GM19035 (cell line): ENCODE measurements around the gene SLC25A11.

Source experiments
- ATAC-seq: cut with Tn5 transposase; IDR thresholded peaks from one replicate; pipeline ENCODE4 v1.9.1; 2021; ENCODE audit not compliant: unreplicated experiment

Gene SLC25A11, protein sequence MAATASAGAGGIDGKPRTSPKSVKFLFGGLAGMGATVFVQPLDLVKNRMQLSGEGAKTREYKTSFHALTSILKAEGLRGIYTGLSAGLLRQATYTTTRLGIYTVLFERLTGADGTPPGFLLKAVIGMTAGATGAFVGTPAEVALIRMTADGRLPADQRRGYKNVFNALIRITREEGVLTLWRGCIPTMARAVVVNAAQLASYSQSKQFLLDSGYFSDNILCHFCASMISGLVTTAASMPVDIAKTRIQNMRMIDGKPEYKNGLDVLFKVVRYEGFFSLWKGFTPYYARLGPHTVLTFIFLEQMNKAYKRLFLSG

DNA sequence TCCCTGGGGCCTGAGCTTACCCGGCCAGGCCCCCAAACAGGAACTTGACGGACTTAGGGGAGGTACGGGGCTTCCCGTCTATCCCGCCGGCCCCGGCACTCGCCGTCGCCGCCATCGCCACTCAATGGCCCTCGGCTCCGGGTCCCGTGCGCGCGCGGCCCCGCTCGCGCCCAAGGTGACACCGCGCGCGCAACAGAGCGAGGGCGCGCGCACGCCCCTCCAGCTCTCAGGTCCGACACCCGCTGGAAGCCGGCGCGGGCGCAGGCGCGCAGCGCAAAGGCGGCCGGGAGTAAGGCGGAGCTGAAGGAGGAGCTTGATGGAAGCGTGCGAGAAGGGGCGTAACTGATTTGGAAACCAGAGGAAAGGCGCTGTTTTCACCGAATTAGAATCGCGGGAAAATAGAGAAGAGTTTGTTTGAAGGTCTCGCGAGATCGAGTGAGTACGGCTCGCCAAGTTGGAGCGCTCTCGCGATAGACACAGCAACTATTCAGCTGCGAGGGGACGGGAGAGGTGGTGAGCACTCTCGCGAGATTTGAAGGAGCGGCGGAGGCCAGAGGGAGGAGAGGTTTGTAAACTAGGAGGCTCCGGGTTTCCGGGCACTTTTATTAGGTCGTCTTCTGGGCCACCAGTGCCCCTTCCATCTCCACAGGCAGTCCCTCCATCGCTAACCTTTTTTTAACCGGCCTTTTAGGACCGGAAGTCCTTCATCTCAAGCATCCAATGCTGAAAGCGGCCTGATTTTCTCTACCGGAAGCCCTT, at the start of gene SLC25A11, which contains the start of gene RNF167:
TSS of gene SLC25A11 (minus strand) at position 251 of the 759 bp plus-strand sequence. CDS start at position 115, 136 bp downstream.
TSS of gene RNF167 (plus strand) at position 473 of the 759 bp plus-strand sequence. CDS start 642 bp downstream, outside the sequence.
- peak; percentile 81 for ATAC-seq

- peak; percentile 3 for ATAC-seq
Measured at GRCh38 chr17:4987767-4988567, 48.1 kb upstream of the SLC25A11 start.

DNA sequence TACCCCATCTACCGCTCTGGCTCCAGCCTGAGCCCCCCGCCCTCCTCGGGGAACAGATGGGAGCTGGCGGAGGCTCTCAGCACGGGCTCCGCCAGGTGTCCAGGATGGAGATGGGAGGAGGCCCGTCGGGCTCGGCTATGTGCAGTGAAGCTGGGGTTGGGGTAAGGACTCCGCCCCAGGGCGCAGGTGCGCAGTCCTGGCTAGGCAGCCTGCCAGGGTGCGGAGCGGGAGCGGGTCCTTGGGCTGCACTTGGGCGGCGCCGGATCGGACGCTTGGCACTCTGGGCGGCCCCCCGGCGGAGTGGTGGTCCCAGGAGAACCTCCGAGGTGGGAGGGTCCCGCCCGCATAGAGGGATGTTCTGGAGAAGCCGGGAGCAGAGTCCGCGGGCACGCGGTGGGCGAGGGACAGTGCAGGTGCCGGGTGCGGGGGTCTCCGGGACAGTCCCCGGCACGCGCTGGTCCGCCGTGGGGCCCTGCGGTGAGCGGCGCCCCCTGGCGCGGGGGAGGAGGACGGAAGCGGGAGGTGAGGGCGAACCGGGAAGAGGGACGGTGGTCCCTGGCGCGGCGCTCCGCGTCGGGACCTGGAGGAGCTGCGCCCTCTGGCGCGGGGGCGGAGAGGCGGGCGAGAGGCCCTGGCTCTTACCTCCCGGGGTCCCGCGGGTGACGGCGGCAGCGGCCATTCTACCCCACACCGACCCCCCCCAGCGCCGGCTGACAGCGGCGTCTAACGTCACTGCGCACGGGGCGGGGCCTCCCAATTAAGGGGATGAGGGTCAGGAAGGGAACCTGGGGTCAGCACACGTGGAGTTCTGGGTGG, 47.3 kb upstream of the SLC25A11 start, which contains the start of gene CAMTA2:
TSS of gene CAMTA2 (minus strand) at position 725 of the 816 bp plus-strand sequence. CDS start 1,453 bp downstream, outside the sequence.
- ATAC-seq, result peak; percentile 78

- no peak for ATAC-seq
Measured at GRCh38 chr17:4986403-4986802, 46.6 kb upstream of the SLC25A11 start.

DNA sequence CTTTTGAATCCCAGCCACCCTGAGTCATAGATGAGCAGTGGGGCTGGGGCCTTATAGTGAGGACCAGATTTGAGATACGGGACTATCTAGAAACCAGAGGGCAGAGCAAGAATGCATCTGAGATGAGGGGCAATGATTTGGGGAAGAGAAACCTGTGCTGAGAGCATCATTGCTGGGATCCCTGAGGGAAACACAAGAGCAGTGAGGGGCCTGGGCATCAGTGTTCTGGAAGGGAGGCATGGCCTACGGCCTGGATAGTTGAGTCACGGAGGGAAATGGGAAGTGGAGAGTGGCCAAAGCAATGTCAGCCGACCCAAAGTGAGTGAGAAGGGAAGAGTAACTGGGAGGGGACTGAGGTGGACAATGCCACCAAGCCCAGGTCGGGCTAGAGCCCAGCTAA, 42.5 kb upstream of the SLC25A11 start:
- no peak for ATAC-seq

- ATAC-seq, result no peak
Measured at GRCh38 chr17:4980644-4981216, 40.9 kb upstream of the SLC25A11 start.

DNA sequence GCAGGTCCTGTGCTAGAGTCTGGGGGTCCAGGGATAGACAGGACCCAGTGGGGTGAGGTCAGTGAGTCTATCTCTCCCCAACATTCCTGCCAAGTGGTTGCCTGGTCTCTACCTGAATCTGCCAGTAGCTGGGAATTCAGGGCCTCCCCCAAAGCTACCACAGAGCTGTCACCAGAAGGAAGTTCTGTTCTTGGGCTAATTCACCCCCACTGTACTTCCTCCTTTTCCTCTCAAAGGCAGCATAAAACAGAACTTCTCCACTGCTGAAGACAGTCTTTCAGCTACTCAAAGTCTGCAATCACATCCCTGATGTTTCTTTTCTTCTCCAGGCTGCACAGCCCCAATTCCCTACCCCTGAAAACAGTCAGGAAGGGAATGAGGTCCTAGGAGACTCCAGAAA, 38.9 kb upstream of the SLC25A11 start:
- ATAC-seq, result no peak

DNA sequence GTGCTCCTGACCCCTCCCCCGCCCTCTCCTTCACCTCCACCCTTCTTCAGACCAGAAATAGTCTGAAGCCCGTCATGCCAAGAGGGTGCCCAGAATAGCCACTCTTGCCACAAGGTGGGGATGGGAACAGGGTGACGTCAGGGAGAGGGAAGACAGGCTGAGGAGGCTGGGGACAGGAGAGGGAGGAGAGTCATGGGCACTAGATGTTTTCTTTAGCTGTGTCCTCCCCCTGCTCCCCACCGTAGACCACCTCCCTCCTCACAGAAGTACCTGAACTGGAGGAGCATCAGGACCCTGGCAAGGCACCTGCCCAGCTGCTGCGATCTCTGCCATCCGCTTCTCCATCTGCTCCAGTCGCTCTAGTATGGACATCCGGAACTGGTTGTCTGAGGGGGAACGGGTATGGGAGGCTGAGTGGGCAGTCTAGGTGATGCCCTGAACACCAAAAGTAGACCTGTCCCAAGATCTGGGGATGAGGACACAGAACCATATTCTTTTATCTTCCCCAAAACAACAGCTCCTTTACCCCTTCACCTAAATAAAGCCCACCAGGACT, 34.3 kb upstream of the SLC25A11 start:
- ATAC-seq, result no peak

- ATAC-seq, result no peak
Measured at GRCh38 chr17:4973256-4974114, 33.6 kb upstream of the SLC25A11 start.

DNA sequence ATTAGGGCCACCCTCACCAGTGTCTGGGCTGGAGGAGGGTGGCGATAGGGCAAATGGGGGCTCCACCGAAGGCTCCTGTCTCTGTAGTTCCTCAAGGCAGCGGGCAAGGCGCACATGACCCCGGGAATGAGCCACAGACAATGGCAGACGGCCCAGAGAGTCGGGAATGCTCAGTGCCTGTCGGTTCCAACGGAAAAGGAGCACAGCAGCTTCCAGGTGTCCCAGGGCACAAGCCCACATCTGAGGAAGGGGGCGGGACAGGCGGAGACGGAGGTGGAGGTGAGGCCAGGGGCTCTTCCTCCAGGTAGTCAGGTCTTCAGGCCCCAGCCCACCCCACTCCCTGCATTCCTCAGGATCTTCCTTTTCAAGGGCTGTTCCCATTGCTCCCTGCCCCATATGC, 32.9 kb upstream of the SLC25A11 start:
- ATAC-seq, result no peak

- ATAC-seq, result no peak
Measured at GRCh38 chr17:4972322-4972721, 32.5 kb upstream of the SLC25A11 start.

DNA sequence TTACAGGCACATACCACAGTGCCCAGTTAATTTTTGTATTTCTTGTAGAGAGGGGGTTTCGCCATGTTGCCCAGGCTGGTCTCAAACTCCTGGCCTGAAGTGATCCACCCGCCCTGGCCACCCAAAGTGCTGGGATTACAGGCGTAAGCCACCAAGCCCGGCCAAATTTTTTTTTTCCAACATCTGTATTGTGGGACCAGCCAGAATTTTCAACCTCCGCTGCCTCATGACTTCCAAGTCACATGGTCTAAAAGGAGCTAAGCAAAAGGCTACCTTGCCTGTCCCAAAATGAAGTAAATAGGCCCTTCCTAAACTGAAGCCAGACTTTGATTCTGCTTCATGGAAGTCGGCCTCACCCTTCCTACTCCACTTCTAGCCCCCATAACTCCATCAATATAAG, 32.0 kb upstream of the SLC25A11 start:
- ATAC-seq, result no peak

DNA sequence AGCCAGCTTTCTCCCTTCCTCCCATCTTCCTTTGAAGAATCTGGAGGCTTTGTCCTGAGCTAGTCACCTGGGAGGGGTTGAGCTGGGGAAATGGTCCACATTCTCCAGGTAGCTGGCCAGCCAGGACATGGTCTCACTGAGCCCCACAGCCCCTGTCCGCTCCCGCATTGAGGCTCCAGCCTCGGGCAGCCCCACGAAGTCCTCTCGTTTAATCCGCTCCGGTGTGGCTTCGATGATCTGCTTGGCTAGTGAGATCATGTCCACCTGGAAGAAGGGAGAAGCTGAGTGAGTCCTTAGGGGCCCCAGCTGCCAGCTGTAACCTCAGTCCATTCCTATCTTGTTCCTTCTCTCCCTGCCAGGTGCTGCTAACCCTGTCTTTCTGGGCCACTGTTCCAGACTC, 30.4 kb upstream of the SLC25A11 start:
- no peak for ATAC-seq

DNA sequence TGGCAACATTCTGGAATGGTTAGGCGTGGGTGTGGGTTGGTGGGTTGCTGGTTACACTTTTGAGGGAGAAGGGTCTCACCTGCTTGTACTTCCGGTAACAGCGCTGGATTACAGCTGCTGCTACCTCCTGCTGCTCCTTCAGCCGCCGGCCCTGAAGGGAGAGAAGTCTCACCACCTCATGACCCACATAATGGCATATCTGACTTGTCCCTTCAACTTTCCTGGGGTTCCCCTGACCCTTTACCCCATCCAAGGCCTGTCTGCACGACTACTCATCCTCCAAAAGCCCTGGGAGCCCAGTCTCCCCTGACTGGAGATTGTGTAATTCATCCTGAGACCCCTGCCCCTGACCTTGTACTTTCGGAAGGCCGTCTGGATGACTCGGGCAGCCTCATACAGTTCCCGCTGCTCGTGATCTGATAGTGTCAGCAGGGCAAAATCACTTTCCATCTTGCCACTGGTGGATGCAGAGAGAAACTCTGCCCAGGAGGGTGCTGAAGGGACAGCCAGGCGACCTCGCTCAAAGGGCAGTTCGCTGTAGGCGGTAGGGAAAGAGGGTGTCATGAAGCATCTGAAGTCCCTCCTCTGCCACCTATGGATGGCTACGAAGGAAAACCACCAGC, 29.8 kb upstream of the SLC25A11 start:
- ATAC-seq, result no peak

DNA sequence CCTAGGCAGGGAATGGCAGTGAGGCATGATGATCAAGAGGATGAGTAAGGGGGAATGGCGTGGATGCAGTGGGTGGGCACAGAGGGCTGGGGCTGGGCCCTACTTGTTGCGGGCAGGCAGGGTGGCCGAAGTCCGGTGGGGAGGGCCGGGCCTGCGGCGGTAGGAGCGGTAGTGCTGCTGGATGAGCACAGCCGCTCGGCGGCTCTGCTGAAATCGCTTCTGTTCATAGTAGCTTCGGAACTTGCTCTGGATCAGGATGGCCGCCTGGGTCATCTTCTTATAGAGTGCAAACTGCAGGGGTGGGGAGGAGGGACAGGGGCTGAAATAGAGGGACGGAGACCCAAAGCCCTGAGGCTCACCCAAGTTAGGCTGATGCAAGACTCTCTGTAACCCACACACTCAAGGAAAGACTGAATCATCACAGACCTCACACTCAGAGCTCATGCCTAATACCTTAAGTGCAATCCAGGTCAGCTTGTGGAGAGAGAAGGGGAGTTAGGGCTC, 29.3 kb upstream of the SLC25A11 start:
- no peak for ATAC-seq

DNA sequence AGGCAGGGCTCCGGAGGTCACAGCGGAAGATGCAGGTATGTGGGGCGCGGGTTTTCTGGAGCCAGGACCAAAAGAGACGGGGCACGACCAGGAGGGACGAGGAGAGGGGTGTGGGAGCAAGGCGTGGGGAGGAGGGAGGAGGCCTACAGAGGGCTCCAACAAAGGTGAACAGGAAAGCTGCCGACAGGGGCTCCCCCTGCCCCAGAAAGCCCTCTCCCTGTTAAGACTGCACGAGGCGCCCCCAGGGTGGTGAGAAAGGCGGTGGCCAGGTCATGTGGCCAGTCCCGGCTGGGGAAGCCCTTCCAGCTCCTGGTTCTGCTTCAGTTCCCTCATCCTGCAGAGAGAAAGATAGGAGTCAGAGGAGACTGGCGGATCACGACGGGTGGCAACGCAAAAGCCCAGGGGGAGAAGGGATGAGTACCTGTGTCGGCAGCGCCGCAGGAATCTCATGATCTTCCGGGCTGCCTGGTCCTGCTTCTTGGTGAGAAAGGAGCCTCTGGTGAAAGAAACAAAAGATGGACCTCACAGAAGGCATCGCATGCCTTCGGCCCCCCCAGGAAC, 28.7 kb upstream of the SLC25A11 start:
- no peak for ATAC-seq

DNA sequence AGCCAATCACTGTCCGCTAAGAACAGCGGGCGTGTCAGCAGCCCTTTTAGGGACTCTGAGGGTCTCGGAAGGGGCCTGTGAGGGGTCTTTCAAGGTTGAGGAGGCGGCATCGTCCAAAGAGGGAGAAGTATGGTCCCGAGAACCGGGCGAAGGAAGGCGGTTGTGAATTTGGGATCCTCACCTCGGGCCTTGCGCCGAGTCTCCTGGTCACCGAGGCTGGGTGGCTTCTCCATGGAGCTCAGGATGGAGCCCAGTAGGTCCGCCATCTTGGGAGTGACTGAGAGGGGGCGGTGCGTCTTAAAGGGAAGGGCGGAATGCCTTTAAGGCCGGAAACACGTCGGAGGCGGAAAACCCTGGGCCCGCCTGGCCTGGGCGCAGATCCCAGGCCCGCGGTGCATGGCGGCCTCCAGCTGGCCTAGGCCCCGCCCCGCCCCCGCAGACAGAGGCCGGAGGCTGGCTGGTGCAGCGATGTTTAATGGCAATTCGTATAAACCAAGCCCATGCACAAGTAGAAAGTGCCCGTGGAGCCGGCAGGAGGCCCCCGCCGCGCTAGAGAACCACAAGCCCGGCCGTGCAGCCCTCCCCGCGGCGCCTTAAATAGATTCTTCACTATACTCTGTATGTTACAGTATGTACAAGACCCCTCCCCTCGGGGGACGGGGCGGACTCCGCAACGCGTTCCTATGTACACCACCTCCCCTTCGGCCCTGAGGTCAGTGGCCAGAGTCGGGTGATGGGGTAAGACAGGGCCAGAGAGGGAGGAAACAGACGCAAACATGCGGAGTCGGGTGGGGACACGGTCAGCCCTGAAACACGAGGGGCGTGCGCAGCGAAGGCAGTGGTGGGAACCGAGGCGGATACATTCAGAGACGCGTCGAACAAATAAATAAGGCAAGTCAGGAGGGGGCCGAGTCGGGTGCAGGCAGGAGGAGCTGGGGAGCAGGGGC, 28.0 kb upstream of the SLC25A11 start, which contains the start of gene SPAG7:
TSS of gene SPAG7 (minus strand) at position 279 of the 947 bp plus-strand sequence. CDS start at position 266, 13 bp downstream.
- peak; percentile 62 for ATAC-seq
